ENCODE results near the gene HSF2BP.

HSF2BP gene

GRCh38 chr21:43669828-43670605 lies 10.7 kb upstream of the HSF2BP start:
- Histone ChIP-seq H3K4me1 (ENCODE audit: control insufficient read depth in 5 of 5, insufficient read depth in 5 of 5, low read length in 5 of 5) (peaks cover 0 to 2% (median 0%) of the 10 kb centered on the region in 5 donors), H3K27me3 (ENCODE audit: control insufficient read depth in 5 of 5, insufficient read depth in 4 of 5, low read length in 5 of 5) (no peaks in the 10 kb centered on the region), H3K9ac (ENCODE audit: low read length in 5 of 5) (no peak overlapping the region), H3K27ac (ENCODE audit: low read depth, low read length) (no peak overlapping the region), H3K36me3 (ENCODE audit: control insufficient read depth in 5 of 5, insufficient read depth in 5 of 5, low read length in 5 of 5) (peaks cover 16 to 59% (median 46%) of the 10 kb centered on the region in 5 donors), H3K9me3 (ENCODE audit: control insufficient read depth in 5 of 5, low read length in 5 of 5) (no peaks in the 10 kb centered on the region), H3K4me3 (ENCODE audit: low read depth in 1 of 5, low read length in 5 of 5) (no peak overlapping the region)

- H3K4me1 ChIP-seq (ENCODE audit: control insufficient read depth in 5 of 5, insufficient read depth in 5 of 5, low read length in 5 of 5) = peaks cover 0 to 5% (median 0%) of the 10 kb centered on the region in 5 donors
- no peak overlapping the region for H3K27ac ChIP-seq (ENCODE audit: low read depth, low read length)
- H3K36me3 ChIP-seq (ENCODE audit: control insufficient read depth in 5 of 5, insufficient read depth in 5 of 5, low read length in 5 of 5) = peaks cover 10 to 51% (median 38%) of the 10 kb centered on the region in 5 donors
- no peak overlapping the region for H3K9ac ChIP-seq (ENCODE audit: low read length in 5 of 5)
- H3K9me3 ChIP-seq (ENCODE audit: control insufficient read depth in 5 of 5, low read length in 5 of 5) = no peaks in the 10 kb centered on the region
- no peak overlapping the region for H3K4me3 ChIP-seq (ENCODE audit: low read depth in 1 of 5, low read length in 5 of 5)
- no peaks in the 10 kb centered on the region for H3K27me3 ChIP-seq (ENCODE audit: control insufficient read depth in 5 of 5, insufficient read depth in 4 of 5, low read length in 5 of 5)
These were observed 8.1 kb upstream of the HSF2BP start for GRCh38 chr21:43667191-43667904.

GRCh38 chr21:43665879-43666278 lies 6.6 kb upstream of the HSF2BP start:
- no peak overlapping the region for H3K27ac ChIP-seq (ENCODE audit: low read depth, low read length)
- no peaks in the 10 kb centered on the region for H3K27me3 ChIP-seq (ENCODE audit: control insufficient read depth in 5 of 5, insufficient read depth in 4 of 5, low read length in 5 of 5)
- H3K9ac ChIP-seq (ENCODE audit: low read length in 5 of 5) = no peak overlapping the region
- H3K4me3 ChIP-seq (ENCODE audit: low read depth in 1 of 5, low read length in 5 of 5) = no peak overlapping the region
- no peaks in the 10 kb centered on the region for H3K9me3 ChIP-seq (ENCODE audit: control insufficient read depth in 5 of 5, low read length in 5 of 5)
- H3K36me3 ChIP-seq (ENCODE audit: control insufficient read depth in 5 of 5, insufficient read depth in 5 of 5, low read length in 5 of 5) = peaks cover 10 to 44% (median 31%) of the 10 kb centered on the region in 5 donors
- peaks cover under 1 to 19% (median 4%) of the 10 kb centered on the region in 5 donors for H3K4me1 ChIP-seq (ENCODE audit: control insufficient read depth in 5 of 5, insufficient read depth in 5 of 5, low read length in 5 of 5)

GRCh38 chr21:43664358-43664757 lies 5.1 kb upstream of the HSF2BP start:
- peaks cover 4 to 31% (median 21%) of the 10 kb centered on the region in 5 donors for H3K36me3 ChIP-seq (ENCODE audit: control insufficient read depth in 5 of 5, insufficient read depth in 5 of 5, low read length in 5 of 5)
- H3K27ac ChIP-seq (ENCODE audit: low read depth, low read length) = no peak overlapping the region
- no peak overlapping the region for H3K4me3 ChIP-seq (ENCODE audit: low read depth in 1 of 5, low read length in 5 of 5)
- no peaks in the 10 kb centered on the region for H3K9me3 ChIP-seq (ENCODE audit: control insufficient read depth in 5 of 5, low read length in 5 of 5)
- H3K9ac ChIP-seq (ENCODE audit: low read length in 5 of 5) = no peak overlapping the region
- H3K4me1 ChIP-seq (ENCODE audit: control insufficient read depth in 5 of 5, insufficient read depth in 5 of 5, low read length in 5 of 5) = peaks cover 0 to 31% (median 18%) of the 10 kb centered on the region in 5 donors
- H3K27me3 ChIP-seq (ENCODE audit: control insufficient read depth in 5 of 5, insufficient read depth in 4 of 5, low read length in 5 of 5) = no peaks in the 10 kb centered on the region

GRCh38 chr21:43663033-43663432 lies 3.7 kb upstream of the HSF2BP start:
- Histone ChIP-seq H3K4me3 (ENCODE audit: low read depth in 1 of 5, low read length in 5 of 5) (no peak overlapping the region), H3K27ac (ENCODE audit: low read depth, low read length) (no peak overlapping the region), H3K9me3 (ENCODE audit: control insufficient read depth in 5 of 5, low read length in 5 of 5) (no peaks in the 10 kb centered on the region), H3K36me3 (ENCODE audit: control insufficient read depth in 5 of 5, insufficient read depth in 5 of 5, low read length in 5 of 5) (peaks cover 4 to 31% (median 19%) of the 10 kb centered on the region in 5 donors), H3K4me1 (ENCODE audit: control insufficient read depth in 5 of 5, insufficient read depth in 5 of 5, low read length in 5 of 5) (peaks cover 0 to 38% (median 25%) of the 10 kb centered on the region in 5 donors), H3K9ac (ENCODE audit: low read length in 5 of 5) (no peak overlapping the region), H3K27me3 (ENCODE audit: control insufficient read depth in 5 of 5, insufficient read depth in 4 of 5, low read length in 5 of 5) (no peaks in the 10 kb centered on the region)

- Histone ChIP-seq H3K9ac (ENCODE audit: low read length in 5 of 5) (no peak overlapping the region), H3K27me3 (ENCODE audit: control insufficient read depth in 5 of 5, insufficient read depth in 4 of 5, low read length in 5 of 5) (no peaks in the 10 kb centered on the region), H3K4me3 (ENCODE audit: low read depth in 1 of 5, low read length in 5 of 5) (no peak overlapping the region), H3K9me3 (ENCODE audit: control insufficient read depth in 5 of 5, low read length in 5 of 5) (no peaks in the 10 kb centered on the region), H3K4me1 (ENCODE audit: control insufficient read depth in 5 of 5, insufficient read depth in 5 of 5, low read length in 5 of 5) (peaks cover 0 to 44% (median 31%) of the 10 kb centered on the region in 5 donors), H3K36me3 (ENCODE audit: control insufficient read depth in 5 of 5, insufficient read depth in 5 of 5, low read length in 5 of 5) (peaks cover 4 to 31% (median 19%) of the 10 kb centered on the region in 5 donors), H3K27ac (ENCODE audit: low read depth, low read length) (no peak overlapping the region)
These were observed 3.0 kb upstream of the HSF2BP start for GRCh38 chr21:43662286-43662685.

- H3K4me3 ChIP-seq (ENCODE audit: low read depth in 1 of 5, low read length in 5 of 5) = peak overlapping the region in 3 of 5 donors; percentile 88 to 95 (median 94)
- H3K9ac ChIP-seq (ENCODE audit: low read length in 5 of 5) = peak overlapping the region in 2 of 5 donors; percentile 83 to 90
- peak overlapping the region; percentile 46 for H3K27ac ChIP-seq (ENCODE audit: low read depth, low read length)
- H3K4me1 ChIP-seq (ENCODE audit: control insufficient read depth in 5 of 5, insufficient read depth in 5 of 5, low read length in 5 of 5) = peaks cover 4 to 68% (median 33%) of the 10 kb centered on the region in 5 donors
- no peaks in the 10 kb centered on the region for H3K9me3 ChIP-seq (ENCODE audit: control insufficient read depth in 5 of 5, low read length in 5 of 5)
- no peaks in the 10 kb centered on the region for H3K27me3 ChIP-seq (ENCODE audit: control insufficient read depth in 5 of 5, insufficient read depth in 4 of 5, low read length in 5 of 5)
- H3K36me3 ChIP-seq (ENCODE audit: control insufficient read depth in 5 of 5, insufficient read depth in 5 of 5, low read length in 5 of 5) = peaks cover 0 to 17% (median 8%) of the 10 kb centered on the region in 5 donors
These were observed 536 bp downstream of the HSF2BP start for GRCh38 chr21:43658769-43659135.

GRCh38 chr21:43658088-43658741 lies 1.1 kb downstream of the HSF2BP start:
- H3K27ac ChIP-seq (ENCODE audit: low read depth, low read length) = no peak overlapping the region
- no peak overlapping the region for H3K4me3 ChIP-seq (ENCODE audit: low read depth in 1 of 5, low read length in 5 of 5)

GRCh38 chr21:43657355-43658087 lies 1.8 kb downstream of the HSF2BP start:
- H3K9ac ChIP-seq (ENCODE audit: low read length in 5 of 5) = no peak overlapping the region
- H3K4me1 ChIP-seq (ENCODE audit: control insufficient read depth in 5 of 5, insufficient read depth in 5 of 5, low read length in 5 of 5) = peaks cover 4 to 68% (median 33%) of the 10 kb centered on the region in 5 donors
- no peak overlapping the region for H3K27ac ChIP-seq (ENCODE audit: low read depth, low read length)
- no peaks in the 10 kb centered on the region for H3K27me3 ChIP-seq (ENCODE audit: control insufficient read depth in 5 of 5, insufficient read depth in 4 of 5, low read length in 5 of 5)
- H3K4me3 ChIP-seq (ENCODE audit: low read depth in 1 of 5, low read length in 5 of 5) = peak overlapping the region in 1 of 5 donors; percentile 27
- H3K9me3 ChIP-seq (ENCODE audit: control insufficient read depth in 5 of 5, low read length in 5 of 5) = no peaks in the 10 kb centered on the region
- H3K36me3 ChIP-seq (ENCODE audit: control insufficient read depth in 5 of 5, insufficient read depth in 5 of 5, low read length in 5 of 5) = peaks cover 0 to 10% (median 5%) of the 10 kb centered on the region in 5 donors

More at GRCh38 chr21:43658088-43658741, 1.1 kb downstream of the HSF2BP start:
- Histone ChIP-seq H3K4me1 (ENCODE audit: control insufficient read depth in 5 of 5, insufficient read depth in 5 of 5, low read length in 5 of 5) (peaks cover 4 to 68% (median 33%) of the 10 kb centered on the region in 5 donors), H3K9me3 (ENCODE audit: control insufficient read depth in 5 of 5, low read length in 5 of 5) (no peaks in the 10 kb centered on the region), H3K9ac (ENCODE audit: low read length in 5 of 5) (no peak overlapping the region), H3K36me3 (ENCODE audit: control insufficient read depth in 5 of 5, insufficient read depth in 5 of 5, low read length in 5 of 5) (peaks cover 0 to 13% (median 7%) of the 10 kb centered on the region in 5 donors), H3K27me3 (ENCODE audit: control insufficient read depth in 5 of 5, insufficient read depth in 4 of 5, low read length in 5 of 5) (no peaks in the 10 kb centered on the region)

All from subcutaneous abdominal adipose tissue (tissue), 5 donors.